ENCODE data around the gene CDKN2B-AS1. TPM values are rescaled to one million over a fixed set of nuclear protein-coding genes. Genes with fewer than 3 reads are reported as not detected.

The CDKN2B-AS1 gene
- total and polyA plus RNA-seq, 8 donors, result 0.18 to 1.6 (median 0.36) TPM

DNA sequence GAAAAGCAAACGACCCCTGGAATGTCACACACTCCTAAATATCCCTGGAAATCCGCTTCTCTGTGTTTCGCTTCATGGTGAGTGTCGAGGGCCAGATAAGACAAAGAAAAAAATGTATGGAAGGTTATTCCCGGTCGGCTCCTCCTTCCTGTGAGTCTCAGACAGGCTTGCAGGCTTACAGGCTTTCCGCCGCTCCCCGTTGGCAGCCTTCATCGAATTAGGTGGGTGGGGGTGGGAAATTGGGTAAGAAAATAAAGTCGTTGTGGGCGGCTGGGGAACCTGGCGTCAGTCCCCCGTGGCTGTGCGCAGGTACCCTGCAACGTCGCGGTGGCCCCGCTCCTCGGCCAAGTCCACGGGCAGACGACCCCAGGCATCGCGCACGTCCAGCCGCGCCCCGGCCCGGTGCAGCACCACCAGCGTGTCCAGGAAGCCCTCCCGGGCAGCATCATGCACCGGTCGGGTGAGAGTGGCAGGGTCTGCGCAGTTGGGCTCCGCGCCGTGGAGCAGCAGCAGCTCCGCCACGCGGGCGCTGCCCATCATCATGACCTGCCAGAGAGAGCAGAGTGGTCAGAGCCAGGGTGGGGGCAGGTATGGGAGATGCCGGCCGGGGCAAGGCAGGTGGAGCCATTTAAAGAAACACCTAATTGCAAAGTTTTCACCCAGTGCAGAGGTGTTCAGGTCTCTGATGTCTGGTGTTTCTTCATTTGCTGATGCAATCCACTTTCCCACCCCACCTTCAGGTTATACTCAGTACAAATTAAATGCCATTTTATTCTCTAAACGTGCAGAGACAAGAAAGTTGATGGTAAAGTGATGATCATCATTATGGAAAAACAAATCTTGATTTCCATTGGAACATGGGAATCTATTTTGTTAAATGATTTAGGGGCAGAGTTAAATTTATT, 11.4 kb downstream of the CDKN2B-AS1 start:
- ATAC-seq (no peak), DNase-seq (no peak)
- Histone ChIP-seq H3K9me3 (no peaks in the 10 kb centered on the region), H3K4me1 (peaks cover 2 to 31% of the 10 kb centered on the region in 2 donors), H3K27me3 (peaks cover 33 to 92% of the 10 kb centered on the region in 2 donors), H3K4me3 (no peak overlapping the region), H3K36me3 (peaks cover 0 to 3% of the 10 kb centered on the region in 2 donors), H3K27ac (no peak overlapping the region)
- TF ChIP-seq, protein P1, sequence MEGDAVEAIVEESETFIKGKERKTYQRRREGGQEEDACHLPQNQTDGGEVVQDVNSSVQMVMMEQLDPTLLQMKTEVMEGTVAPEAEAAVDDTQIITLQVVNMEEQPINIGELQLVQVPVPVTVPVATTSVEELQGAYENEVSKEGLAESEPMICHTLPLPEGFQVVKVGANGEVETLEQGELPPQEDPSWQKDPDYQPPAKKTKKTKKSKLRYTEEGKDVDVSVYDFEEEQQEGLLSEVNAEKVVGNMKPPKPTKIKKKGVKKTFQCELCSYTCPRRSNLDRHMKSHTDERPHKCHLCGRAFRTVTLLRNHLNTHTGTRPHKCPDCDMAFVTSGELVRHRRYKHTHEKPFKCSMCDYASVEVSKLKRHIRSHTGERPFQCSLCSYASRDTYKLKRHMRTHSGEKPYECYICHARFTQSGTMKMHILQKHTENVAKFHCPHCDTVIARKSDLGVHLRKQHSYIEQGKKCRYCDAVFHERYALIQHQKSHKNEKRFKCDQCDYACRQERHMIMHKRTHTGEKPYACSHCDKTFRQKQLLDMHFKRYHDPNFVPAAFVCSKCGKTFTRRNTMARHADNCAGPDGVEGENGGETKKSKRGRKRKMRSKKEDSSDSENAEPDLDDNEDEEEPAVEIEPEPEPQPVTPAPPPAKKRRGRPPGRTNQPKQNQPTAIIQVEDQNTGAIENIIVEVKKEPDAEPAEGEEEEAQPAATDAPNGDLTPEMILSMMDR (IDR thresholded peaks at IDR 0.05), result no peak
- intact Hi-C loops (cut with DNase I), result loop anchor here in 1 of 2 donors (10.0 kb wide), 1 partner anchor 191 kb away; no protein-coding TSS in a partner anchor

- Histone ChIP-seq H3K4me1 (peaks cover 2 to 31% of the 10 kb centered on the region in 2 donors), H3K36me3 (peaks cover 0 to 3% of the 10 kb centered on the region in 2 donors), H3K27ac (peak overlapping the region; percentile 86 to 87)
These were observed 13.8 kb downstream of the CDKN2B-AS1 start for GRCh38 chr9:22008384-22008716.

DNA sequence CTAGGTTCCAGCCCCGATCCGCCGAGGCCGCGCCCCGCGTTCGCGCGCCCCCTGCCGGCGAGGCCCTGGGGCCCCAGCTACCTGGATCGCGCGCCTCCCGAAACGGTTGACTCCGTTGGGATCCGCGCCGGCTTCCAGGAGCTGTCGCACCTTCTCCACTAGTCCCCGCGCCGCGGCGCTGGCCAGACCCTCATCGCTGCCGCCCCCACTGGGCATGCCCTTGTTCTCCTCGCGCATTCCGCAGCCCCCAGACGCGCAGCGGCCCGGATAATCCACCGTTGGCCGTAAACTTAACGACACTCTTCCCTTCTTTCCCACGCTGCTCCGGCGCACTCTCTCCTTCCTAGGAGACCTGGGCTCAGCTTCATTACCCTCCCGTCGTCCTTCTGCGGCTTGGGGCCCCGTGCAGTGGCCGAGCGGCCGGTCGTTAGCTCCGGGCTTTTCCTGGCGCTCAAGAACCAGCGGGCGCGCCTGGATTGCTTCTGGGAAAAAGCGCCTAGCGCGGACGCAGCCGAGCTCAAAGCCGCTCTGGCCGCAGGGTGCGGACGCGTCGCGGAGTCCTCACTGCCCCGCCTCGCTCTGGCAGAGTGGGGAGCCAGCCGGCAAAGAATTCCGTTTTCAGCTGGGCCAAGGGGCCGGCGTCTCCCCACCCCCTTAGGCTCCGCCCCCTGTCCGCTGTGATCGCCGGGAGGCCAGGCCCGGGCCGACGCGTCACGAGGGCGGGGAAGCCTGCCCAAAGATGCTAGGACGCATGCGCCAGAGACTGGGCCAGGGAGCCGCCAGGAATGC, 14.3 kb downstream of the CDKN2B-AS1 start, which contains the start of gene CDKN2B:
Gene CDKN2B, minus strand, starts transcription at position 589 of the 789 bp plus-strand sequence. Its CDS starts 352 bp downstream, at position 237.
- H3K4me1 ChIP-seq, result peaks cover 2 to 31% of the 10 kb centered on the region in 2 donors
- H3K27ac ChIP-seq, result peak within 1 kb of the TSS; percentile 86 to 87
- DNase-seq (peak; percentile 66 to 98 (median 93)), ATAC-seq (peak; percentile 98)
- peak within 1 kb of the TSS; percentile 62 to 78 for H3K4me3 ChIP-seq
- TF ChIP-seq, protein P1 (IDR thresholded peaks at IDR 0.05), result peak; percentile 95
- H3K9me3 ChIP-seq, result no peaks in the 10 kb centered on the region
- H3K36me3 ChIP-seq, result peaks cover 0 to 3% of the 10 kb centered on the region in 2 donors
- intact Hi-C loops (cut with DNase I), result loop anchor here in 1 of 2 donors (10.0 kb wide), 1 partner anchor 194 kb away; no protein-coding TSS in a partner anchor
- H3K27me3 ChIP-seq, result peaks cover 20 to 69% of the 10 kb centered on the region in 2 donors

More at GRCh38 chr9:22008384-22008716, 13.8 kb downstream of the CDKN2B-AS1 start:
- Histone ChIP-seq H3K4me3 (peak overlapping the region; percentile 62 to 78), H3K9me3 (no peaks in the 10 kb centered on the region), H3K27me3 (peaks cover 20 to 74% of the 10 kb centered on the region in 2 donors)
- ATAC-seq (no peak), DNase-seq (no peak)
- TF ChIP-seq, protein P1 (IDR thresholded peaks at IDR 0.05), result no peak
- intact Hi-C loops (cut with DNase I), result loop anchor here in 1 of 2 donors (10.0 kb wide), 1 partner anchor 194 kb away; no protein-coding TSS in a partner anchor

GRCh38 chr9:22009506-22009867, 14.9 kb downstream of the CDKN2B-AS1 start:
- H3K36me3 ChIP-seq, result peaks cover 0 to 3% of the 10 kb centered on the region in 2 donors
- ATAC-seq (no peak), DNase-seq (no peak)
- H3K27ac ChIP-seq, result peak overlapping the region in 1 of 2 donors; percentile 86
- peaks cover 20 to 63% of the 10 kb centered on the region in 2 donors for H3K27me3 ChIP-seq
- H3K4me3 ChIP-seq, result peak overlapping the region; percentile 62 to 78
- H3K9me3 ChIP-seq, result no peaks in the 10 kb centered on the region
- TF ChIP-seq, protein P1 (IDR thresholded peaks at IDR 0.05), result no peak
- H3K4me1 ChIP-seq, result peaks cover 2 to 31% of the 10 kb centered on the region in 2 donors
- intact Hi-C loops (cut with DNase I), result loop anchor here in 1 of 2 donors (10.0 kb wide), 1 partner anchor 195 kb away; no protein-coding TSS in a partner anchor
